Measurements from ENCODE around the gene LMO7. TPM values are rescaled to one million over a fixed set of nuclear protein-coding genes. Genes with fewer than 3 reads are reported as not detected.

LMO7 gene
- total and polyA plus RNA-seq, 4 donors, result 17.5 to 69.6 (median 38.2) TPM

DNA sequence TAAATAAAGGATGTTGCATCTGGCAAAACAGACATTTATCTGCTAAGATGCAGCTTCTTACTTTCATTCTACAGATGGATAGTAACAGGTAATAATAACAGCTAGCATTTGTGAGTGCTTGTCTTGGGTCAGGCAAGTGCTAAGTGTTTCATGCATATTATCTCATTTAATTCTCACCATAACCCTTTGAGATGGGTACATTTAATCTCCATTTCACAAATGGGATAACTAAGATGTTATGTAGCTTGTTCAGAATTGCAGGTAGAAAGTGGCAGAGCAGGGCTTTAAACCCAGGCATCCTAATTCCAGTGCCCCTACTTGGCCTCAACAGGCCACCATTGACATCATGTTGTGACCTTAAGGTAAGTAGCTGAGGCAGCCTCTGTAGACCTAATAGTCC lies 69.8 kb downstream of the LMO7 start (continued):
- TF ChIP-seq, protein P1, sequence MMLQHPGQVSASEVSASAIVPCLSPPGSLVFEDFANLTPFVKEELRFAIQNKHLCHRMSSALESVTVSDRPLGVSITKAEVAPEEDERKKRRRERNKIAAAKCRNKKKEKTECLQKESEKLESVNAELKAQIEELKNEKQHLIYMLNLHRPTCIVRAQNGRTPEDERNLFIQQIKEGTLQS (IDR thresholded peaks at IDR 0.05), result no peak

DNA sequence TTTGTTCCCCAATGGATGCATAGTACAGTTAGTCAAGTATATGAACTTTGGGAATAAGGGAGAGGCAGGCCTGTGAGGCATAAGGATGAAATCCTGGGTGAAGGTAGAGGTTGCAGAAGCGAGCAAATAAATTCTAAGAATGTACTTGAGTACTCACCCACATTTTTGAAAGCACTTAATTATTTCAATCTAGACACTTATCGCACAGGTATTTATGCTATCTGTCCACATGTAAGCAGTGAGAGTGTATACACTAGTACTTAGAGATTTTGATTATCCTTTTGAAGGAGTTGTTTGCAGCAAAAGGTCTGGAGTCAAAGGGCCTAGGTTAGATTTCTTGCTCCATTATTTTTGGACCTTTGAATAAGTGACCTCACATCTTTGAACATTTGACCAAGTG lies 77.7 kb downstream of the LMO7 start:
- Histone ChIP-seq H3K9me3 (ENCODE audit: control insufficient read depth in 4 of 4, low read length in 3 of 4) (no peaks in the 10 kb centered on the region), H3K4me3 (ENCODE audit: low read depth in 1 of 3, low read length in 3 of 3) (no peak overlapping the region), H3K9ac (ENCODE audit: low read depth in 1 of 2, low read length in 2 of 2) (no peak overlapping the region), H3K27ac (ENCODE audit: low read depth in 1 of 2, low read length in 2 of 2) (no peak overlapping the region), H3K27me3 (ENCODE audit: control insufficient read depth in 4 of 4, insufficient read depth in 4 of 4, low read length in 3 of 4) (no peaks in the 10 kb centered on the region), H3K36me3 (ENCODE audit: control insufficient read depth in 4 of 4, insufficient read depth in 3 of 4, low read depth in 1 of 4, low read length in 3 of 4) (no peaks in the 10 kb centered on the region), H3K4me1 (ENCODE audit: control insufficient read depth in 4 of 4, insufficient read depth in 4 of 4, low read length in 3 of 4) (no peaks in the 10 kb centered on the region)
- TF ChIP-seq GABPA (IDR thresholded peaks at IDR 0.05 in 1 of 2, conservative IDR thresholded peaks at IDR 0.05 in 1 of 2) (no peak), HNF4G (IDR thresholded peaks at IDR 0.05) (no peak), TAF1 (conservative IDR thresholded peaks at IDR 0.05) (no peak)
- TF ChIP-seq, protein P2, sequence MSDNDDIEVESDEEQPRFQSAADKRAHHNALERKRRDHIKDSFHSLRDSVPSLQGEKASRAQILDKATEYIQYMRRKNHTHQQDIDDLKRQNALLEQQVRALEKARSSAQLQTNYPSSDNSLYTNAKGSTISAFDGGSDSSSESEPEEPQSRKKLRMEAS (IDR thresholded peaks at IDR 0.05), result no peak
- TF ChIP-seq, protein P1 (IDR thresholded peaks at IDR 0.05), result no peak
- TF ChIP-seq, protein P3, sequence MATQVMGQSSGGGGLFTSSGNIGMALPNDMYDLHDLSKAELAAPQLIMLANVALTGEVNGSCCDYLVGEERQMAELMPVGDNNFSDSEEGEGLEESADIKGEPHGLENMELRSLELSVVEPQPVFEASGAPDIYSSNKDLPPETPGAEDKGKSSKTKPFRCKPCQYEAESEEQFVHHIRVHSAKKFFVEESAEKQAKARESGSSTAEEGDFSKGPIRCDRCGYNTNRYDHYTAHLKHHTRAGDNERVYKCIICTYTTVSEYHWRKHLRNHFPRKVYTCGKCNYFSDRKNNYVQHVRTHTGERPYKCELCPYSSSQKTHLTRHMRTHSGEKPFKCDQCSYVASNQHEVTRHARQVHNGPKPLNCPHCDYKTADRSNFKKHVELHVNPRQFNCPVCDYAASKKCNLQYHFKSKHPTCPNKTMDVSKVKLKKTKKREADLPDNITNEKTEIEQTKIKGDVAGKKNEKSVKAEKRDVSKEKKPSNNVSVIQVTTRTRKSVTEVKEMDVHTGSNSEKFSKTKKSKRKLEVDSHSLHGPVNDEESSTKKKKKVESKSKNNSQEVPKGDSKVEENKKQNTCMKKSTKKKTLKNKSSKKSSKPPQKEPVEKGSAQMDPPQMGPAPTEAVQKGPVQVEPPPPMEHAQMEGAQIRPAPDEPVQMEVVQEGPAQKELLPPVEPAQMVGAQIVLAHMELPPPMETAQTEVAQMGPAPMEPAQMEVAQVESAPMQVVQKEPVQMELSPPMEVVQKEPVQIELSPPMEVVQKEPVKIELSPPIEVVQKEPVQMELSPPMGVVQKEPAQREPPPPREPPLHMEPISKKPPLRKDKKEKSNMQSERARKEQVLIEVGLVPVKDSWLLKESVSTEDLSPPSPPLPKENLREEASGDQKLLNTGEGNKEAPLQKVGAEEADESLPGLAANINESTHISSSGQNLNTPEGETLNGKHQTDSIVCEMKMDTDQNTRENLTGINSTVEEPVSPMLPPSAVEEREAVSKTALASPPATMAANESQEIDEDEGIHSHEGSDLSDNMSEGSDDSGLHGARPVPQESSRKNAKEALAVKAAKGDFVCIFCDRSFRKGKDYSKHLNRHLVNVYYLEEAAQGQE (IDR thresholded peaks at IDR 0.05), result no peak
- TF ChIP-seq, protein P4, sequence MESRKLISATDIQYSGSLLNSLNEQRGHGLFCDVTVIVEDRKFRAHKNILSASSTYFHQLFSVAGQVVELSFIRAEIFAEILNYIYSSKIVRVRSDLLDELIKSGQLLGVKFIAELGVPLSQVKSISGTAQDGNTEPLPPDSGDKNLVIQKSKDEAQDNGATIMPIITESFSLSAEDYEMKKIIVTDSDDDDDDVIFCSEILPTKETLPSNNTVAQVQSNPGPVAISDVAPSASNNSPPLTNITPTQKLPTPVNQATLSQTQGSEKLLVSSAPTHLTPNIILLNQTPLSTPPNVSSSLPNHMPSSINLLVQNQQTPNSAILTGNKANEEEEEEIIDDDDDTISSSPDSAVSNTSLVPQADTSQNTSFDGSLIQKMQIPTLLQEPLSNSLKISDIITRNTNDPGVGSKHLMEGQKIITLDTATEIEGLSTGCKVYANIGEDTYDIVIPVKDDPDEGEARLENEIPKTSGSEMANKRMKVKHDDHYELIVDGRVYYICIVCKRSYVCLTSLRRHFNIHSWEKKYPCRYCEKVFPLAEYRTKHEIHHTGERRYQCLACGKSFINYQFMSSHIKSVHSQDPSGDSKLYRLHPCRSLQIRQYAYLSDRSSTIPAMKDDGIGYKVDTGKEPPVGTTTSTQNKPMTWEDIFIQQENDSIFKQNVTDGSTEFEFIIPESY (IDR thresholded peaks at IDR 0.05), result no peak
- no peak for DNase-seq (ENCODE audit: low spot score)
- WGBS, result 97% methylated on average over 2 of the region's 2 CpGs

DNA sequence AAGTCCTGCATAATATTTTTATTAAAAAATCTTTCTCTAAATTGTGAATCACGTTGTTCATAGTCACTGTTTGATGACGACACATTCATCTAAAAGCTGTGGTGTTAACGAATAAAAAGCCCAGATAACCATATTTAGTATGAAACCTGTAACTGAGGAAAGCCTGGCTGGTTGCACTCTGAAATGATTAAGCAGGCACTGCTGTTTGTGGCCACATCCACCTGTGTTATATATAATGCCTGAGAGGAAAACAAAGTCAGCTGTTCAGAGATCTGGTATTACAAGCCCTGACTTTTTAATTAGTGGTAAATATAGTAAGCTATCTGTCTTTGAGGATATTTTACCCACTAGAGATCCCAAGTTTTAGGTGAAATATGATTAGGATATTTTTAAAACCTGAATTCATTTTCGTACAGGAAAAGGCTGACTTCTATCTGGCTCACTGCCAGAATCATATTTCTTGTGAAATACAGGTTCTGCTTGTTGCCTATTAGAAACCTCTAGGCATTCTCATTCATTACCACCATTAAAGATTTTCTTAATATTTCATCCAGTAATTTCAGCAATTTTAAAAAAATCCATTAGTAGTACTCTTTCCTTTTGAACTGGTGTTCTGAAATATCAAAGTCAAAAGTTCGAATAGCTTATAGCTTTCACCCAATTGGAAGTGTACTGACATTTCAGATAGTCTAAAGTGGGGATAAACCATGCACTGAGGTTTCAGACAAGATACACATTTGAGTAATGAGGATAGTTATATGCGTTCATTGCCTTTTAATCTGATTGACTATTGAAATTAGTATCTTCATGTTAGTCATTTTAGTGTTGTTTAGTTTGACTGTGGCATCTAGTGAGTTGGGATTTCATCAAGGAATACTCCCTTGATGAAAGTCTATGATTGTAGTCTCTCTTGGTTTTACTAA lies 79.7 kb downstream of the LMO7 start:
- Histone ChIP-seq H3K27me3 (ENCODE audit: control insufficient read depth in 4 of 4, insufficient read depth in 4 of 4, low read length in 3 of 4) (no peaks in the 10 kb centered on the region), H3K36me3 (ENCODE audit: control insufficient read depth in 4 of 4, insufficient read depth in 3 of 4, low read depth in 1 of 4, low read length in 3 of 4) (no peaks in the 10 kb centered on the region), H3K4me3 (ENCODE audit: low read depth in 1 of 3, low read length in 3 of 3) (no peak overlapping the region), H3K27ac (ENCODE audit: low read depth in 1 of 2, low read length in 2 of 2) (no peak overlapping the region), H3K9me3 (ENCODE audit: control insufficient read depth in 4 of 4, low read length in 3 of 4) (no peaks in the 10 kb centered on the region), H3K4me1 (ENCODE audit: control insufficient read depth in 4 of 4, insufficient read depth in 4 of 4, low read length in 3 of 4) (no peaks in the 10 kb centered on the region), H3K9ac (ENCODE audit: low read depth in 1 of 2, low read length in 2 of 2) (no peak overlapping the region)
- DNase-seq (ENCODE audit: low spot score), result no peak
- 79% methylated on average over 6 of the region's 6 CpGs for WGBS
- TF ChIP-seq YY1 (IDR thresholded peaks at IDR 0.05), result no peak
- no peak for TF ChIP-seq RAD21 (IDR thresholded peaks at IDR 0.05)
- TF ChIP-seq TAF1 (conservative IDR thresholded peaks at IDR 0.05), result no peak
- TF ChIP-seq, protein P3 (IDR thresholded peaks at IDR 0.05), result no peak
- TF ChIP-seq, protein P2 (IDR thresholded peaks at IDR 0.05), result no peak
- TF ChIP-seq, protein P1 (IDR thresholded peaks at IDR 0.05), result no peak
- TF ChIP-seq, protein P5, sequence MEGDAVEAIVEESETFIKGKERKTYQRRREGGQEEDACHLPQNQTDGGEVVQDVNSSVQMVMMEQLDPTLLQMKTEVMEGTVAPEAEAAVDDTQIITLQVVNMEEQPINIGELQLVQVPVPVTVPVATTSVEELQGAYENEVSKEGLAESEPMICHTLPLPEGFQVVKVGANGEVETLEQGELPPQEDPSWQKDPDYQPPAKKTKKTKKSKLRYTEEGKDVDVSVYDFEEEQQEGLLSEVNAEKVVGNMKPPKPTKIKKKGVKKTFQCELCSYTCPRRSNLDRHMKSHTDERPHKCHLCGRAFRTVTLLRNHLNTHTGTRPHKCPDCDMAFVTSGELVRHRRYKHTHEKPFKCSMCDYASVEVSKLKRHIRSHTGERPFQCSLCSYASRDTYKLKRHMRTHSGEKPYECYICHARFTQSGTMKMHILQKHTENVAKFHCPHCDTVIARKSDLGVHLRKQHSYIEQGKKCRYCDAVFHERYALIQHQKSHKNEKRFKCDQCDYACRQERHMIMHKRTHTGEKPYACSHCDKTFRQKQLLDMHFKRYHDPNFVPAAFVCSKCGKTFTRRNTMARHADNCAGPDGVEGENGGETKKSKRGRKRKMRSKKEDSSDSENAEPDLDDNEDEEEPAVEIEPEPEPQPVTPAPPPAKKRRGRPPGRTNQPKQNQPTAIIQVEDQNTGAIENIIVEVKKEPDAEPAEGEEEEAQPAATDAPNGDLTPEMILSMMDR (IDR thresholded peaks at IDR 0.05; ENCODE audit: low read depth, low read length, missing input control), result no peak
- TF ChIP-seq RXRA (IDR thresholded peaks at IDR 0.05), result no peak
- no peak for TF ChIP-seq SP1 (IDR thresholded peaks at IDR 0.05)
- TF ChIP-seq HNF4G (IDR thresholded peaks at IDR 0.05), result no peak
- no peak for TF ChIP-seq EGR1 (IDR thresholded peaks at IDR 0.05; ENCODE audit: low read depth in 2 of 2)
- TF ChIP-seq HNF4A (conservative IDR thresholded peaks at IDR 0.05), result no peak
